Activated gamma-delta T cell treated with Interleukin-2 at 50 U/mL for 16 hours (primary cell): ENCODE results near the gene ATP5F1D.

ENCODE experiments used
- DNase-seq: peaks from one replicate; pipeline ENCODE4 v3.0.0-alpha.2; 2020

The ATP5F1D gene

GRCh38 chr19:1284293-1284978, 42.9 kb downstream of the ATP5F1D start:
- DNase-seq = no peak

DNA sequence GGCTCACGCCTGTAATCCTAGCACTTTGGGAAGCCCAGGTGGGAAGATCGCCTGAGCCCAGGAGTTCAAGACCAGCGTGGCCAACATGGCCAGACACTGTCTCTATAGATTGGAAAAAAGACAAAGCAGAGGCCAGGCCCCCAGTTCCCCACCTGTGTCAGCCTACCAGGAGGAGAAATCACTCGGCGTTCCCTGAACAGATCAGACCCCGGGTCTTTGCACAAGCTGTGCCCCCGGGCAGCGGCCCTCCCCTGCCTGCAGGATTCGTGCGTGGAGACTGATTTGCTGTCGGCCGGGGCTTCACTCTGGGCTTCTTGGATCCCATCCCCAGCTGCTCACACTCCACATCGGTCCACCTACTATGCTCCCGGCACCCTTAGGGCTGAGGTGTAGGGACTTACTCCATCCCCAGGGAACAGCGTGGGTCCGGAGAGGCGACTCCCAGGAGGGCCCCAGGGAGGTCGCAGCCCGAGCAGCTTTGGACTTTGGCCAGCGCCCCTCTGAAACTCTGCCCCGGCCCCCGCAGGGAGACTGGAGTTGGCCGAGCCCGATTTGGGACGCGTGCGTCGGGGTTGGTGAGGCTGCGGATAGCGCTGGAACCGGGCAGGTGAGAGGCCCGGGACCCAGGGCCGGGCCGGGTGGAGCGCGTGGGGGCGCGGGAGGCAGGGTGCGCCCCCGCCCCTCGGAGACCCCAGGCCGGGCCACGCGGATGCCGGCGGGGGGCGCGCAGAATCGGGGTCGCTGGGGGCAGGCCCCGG, 43.6 kb downstream of the ATP5F1D start:
- DNase-seq = no peak

DNA sequence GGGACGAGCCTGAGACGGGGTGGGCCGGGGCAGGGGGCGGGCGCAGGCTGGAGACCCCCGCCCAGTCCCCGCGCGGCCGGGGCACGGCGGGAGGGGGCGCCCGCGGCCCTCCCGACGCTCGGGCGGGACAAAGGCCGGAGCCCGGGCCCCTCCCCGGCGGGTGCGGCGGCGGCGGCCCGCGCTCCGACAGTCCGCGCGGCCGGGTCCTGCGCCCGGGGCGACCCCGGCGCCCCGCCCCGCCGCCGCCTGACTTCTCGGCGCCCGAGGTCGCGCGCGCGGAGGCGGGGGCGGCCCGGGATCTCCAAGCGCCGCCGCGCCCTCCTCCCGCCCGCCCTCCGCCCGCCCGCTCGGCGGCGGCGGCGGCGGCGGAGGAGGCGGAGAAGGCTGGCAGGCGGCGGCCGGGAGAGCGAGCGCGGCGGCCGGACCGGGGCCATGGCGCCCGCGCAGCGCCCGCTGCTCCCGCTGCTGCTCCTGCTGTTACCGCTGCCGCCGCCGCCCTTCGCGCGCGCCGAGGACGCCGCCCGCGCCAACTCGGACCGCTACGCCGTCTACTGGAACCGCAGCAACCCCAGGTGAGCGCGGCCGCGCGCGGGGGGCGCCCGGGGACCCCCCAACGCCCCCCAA, 44.3 kb downstream of the ATP5F1D start, which contains the start of gene EFNA2:
Gene EFNA2 (plus strand): TSS at position 137 of the 624 bp plus-strand sequence. CDS start 296 bp downstream, at position 433.
- no peak for DNase-seq

GRCh38 chr19:1286487-1287353, 45.2 kb downstream of the ATP5F1D start:
- no peak for DNase-seq

DNA sequence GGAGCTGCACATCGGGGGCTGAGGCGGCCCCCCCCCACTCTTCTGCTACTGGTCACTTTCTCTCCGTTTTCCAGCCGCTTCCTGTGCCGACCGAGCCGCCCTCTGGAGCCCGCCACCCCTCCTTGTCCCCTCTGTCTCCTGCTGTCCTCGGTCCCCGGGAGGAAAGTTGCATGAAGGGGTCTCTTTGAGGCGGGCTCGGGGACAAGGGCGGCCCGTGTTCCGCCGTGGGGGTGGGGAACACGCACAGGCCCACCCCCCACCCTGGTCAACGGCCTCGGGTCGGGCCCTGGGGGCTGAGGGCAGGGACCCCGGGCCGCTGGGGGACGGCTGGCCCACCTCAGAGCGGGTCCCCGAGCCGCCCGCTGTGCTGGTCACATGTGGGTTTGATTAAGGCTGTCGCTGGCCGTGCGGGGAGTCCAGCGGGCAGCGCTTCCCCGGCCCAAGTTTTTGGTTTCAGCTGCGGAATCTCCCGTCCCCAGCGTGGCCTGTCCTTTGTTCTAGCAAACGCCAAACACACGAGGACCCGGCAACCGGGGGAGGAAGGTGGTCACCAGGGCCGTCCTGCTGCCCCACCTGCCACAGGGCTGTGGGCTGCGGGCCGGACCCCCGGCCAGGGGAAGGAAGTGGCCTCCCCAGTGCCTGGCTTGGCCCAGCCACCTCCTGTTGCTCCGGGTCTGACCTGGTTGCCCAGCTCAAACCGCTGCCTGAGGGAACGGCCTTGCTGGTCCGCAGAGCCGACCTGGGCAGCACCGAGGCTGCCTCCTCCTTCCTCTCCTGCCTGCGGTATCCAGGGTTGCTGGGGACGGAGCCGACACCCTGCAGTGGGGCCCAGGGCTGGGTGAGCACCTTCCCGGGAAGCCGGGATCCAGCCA, 46.0 kb downstream of the ATP5F1D start:
- no peak for DNase-seq

- no peak for DNase-seq
These were observed 46.7 kb downstream of the ATP5F1D start for GRCh38 chr19:1288226-1288612.

- no peak for DNase-seq
These were observed 47.5 kb downstream of the ATP5F1D start for GRCh38 chr19:1288833-1289685.

DNA sequence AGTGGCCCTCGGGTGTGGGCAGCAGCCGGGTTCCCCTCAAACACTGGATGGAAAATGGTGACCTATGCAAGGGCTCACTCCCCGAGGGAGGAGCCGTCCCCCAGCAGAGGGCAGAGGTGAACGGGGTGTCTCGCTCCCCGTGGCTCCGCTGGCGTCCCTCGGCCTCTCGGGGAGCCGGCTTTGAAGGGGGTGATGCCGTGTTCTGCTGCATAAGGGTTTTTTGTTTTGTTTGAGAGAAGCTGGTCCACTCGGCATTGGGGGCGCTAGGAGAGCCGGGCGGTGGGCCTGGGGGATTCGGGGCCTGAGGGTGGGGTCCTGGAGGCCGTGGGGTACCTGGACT, 48.1 kb downstream of the ATP5F1D start:
- no peak for DNase-seq

DNA sequence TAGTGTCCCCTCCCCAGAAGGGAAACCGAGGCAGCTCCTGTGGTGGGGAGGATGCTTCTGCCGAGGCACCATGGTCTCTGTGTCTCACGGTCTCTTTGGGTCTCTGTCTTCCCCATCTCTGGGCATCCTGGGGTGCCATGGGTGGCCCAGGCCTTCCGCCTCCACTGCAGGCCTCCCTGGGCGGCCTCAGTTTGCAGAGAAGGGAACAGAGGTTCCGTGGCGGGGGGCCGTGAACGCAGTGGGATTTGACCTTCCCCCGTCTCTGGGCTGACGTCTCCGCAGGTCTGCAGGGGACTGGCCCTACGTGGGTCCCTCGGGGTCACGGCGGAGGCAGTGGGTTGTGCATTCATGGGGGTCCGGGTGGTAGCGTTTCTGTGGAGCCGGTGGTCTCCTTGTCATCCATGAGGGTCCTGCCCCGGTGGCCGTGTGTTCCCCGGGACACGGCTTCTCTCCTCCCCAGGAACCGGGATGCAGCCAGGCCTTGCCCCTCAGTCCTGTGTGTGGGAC, 48.7 kb downstream of the ATP5F1D start:
- no peak for DNase-seq

DNA sequence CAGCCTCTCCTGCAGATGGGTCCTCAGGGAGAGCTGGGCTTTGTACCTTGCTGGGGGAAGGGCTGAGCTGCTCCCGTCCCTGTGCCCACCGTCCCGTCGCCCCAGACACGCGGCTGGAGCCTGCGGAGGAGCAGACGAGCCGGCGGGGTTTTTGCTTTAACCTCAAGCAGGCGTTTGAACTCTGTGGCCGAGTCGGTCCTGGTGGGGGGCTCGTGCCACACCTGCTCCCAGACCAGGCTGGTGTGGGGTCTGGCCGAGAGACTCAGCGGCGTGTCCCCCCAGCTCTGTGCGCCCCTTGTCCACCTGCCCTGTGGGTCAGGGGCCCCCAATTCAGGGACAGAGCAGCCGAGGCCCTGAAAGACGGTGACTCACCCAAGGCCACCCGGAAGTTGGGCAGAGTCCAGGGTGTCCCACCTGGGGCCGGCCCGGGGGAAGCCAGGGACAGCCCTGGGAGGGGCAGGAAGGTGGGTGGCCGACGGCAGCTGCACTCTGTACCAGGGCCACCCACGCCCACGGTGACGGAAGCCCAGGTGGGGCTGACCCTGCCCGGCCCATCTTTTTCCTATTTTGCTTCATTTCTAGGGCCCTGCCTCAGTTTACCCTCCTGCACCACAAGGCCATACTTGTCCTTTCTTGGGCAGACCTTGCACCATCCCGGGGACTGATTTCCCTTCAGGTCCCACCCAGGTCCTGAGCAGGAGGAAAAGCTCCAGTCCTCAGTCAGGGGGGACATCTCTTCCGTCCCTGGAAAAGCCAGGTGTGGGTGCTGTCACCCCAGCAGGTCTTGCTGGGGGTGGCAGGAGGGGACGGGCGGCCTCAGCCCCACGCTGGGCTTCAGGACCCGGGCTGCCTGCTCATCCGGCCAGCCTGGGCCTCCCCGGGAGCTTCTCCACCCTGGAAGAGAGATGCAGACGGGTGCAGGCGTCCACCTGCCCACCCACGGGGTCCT, 49.4 kb downstream of the ATP5F1D start:
- DNase-seq = no peak

DNA sequence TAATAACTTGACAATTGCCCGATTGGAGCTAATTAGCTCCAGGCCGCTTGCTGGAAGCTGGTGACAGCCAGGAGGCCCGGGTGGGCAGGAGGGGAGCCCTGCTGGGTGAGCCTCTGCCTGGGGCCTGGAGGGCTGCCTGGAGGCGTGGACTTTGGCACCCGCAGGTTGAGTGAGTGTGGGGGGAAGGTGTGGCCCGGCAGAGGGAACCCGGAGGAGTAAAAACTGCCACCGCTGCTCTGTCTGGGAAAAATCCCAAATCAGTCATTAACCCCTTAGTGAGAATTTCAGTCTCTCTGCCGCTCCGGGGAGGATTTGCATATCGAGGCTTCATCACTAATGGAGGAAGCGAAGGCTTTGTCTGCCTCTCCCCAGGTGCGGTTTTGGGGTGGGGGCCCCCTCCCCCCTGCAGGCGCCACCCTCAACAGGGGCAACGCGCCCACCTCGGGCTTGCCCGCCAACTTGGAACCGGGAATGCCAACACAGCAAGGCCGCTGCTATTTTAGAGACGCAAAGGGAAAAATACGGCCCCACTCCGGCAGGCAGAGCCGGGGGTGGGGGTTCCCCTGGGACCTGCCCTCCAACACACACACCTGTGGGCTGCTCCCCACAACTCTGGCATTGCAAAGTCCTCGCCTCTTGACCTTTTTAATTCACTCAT, 50.3 kb downstream of the ATP5F1D start:
- DNase-seq = no peak

GRCh38 chr19:1292419-1293151, 51.0 kb downstream of the ATP5F1D start:
- DNase-seq = no peak

DNA sequence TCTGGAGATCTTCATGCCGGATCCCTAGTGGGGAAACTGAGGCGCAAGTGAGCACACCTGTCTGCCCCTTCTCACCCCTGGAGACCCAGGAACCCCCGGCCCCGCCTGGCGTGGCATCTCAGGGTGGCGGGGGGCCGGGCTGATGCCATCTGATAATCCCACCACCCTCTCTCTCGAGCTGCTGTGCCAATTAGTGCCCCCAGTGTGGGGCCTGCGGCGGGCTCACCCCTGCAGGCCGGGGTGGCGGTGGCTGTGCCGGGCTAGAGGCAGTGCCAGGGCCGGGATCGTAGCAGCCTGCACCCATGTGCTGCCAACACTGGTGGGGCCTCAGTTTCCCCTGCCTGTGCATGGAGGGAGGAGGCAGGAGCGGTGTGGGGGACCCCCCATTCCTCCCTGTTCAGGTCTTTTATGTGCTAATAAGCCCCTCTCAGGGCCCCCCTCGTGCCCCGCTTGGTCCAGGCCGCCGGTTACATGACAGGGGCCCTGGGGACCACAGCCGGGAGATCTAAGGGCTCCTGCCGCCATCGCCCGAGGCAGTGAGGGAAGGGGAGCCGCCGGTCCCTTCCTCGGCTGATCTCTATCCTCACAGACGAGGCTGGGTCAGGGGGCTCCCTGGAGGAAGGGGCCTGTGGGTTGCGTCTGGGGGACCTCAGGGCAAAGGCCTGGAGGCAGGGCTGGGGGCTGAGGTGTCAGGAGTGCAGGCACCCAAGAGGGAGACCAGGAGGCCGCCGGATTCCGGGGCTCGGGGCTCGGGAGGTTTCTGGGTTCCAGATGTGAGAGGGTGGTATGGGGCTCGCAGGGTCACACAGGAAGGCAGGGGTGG, 52.4 kb downstream of the ATP5F1D start:
- DNase-seq = no peak
